Stomach smooth muscle (tissue), 2 donors: ENCODE measurements around the gene TMEM51.

Source experiments
- H3K27ac ChIP-seq: one replicate; pipeline ENCODE4 v1.7.0; 2013; ENCODE audit warnings: mild to moderate bottlenecking, low read length, inconsistent platforms
- H3K27me3 ChIP-seq, 2 donors: one replicate each; pipeline ENCODE4 v1.7.0; 2013; ENCODE audit warnings: low read length in 2 of 2; ENCODE audit not compliant: insufficient read depth in 2 of 2, control insufficient read depth in 1 of 2
- H3K36me3 ChIP-seq, 2 donors: one replicate each; pipeline ENCODE4 v1.7.0; 2013; ENCODE audit warnings: low read length in 2 of 2; ENCODE audit not compliant: control insufficient read depth in 2 of 2, insufficient read depth in 2 of 2
- H3K4me1 ChIP-seq: one replicate; pipeline ENCODE4 v1.7.0; 2013; ENCODE audit warnings: low read length; ENCODE audit not compliant: control insufficient read depth, insufficient read depth
- H3K4me3 ChIP-seq, 2 donors: one replicate each; pipeline ENCODE4 v1.7.0; 2013; ENCODE audit warnings: low read length in 2 of 2
- H3K9ac ChIP-seq, 2 donors: one replicate each; pipeline ENCODE4 v1.7.0; 2013; ENCODE audit warnings: low read length in 2 of 2, mild to moderate bottlenecking in 1 of 2
- H3K9me3 ChIP-seq, 2 donors: one replicate each; pipeline ENCODE4 v1.7.0; 2013; ENCODE audit warnings: low read length in 2 of 2; ENCODE audit not compliant: control insufficient read depth in 2 of 2
- donor health status: healthy.
- donor health status: Pancreatic carcinoma.

TMEM51 gene

DNA sequence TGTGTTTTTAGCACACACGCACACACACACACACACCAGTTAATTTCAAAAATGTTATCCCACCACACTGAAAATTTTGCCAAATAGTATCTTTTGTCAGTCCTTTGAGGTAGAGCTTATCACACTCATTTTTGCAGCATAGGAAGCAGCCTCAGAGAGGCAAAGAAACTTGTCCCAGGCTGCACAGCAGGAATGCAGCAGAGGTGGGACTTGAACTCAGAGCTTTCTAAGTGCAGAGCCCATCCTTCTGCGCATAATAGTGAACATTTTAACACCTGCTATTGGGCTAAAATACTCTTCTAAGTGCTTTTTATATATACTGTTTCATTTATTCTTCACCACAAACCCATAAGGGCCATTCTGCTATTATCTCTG lies 108.4 kb downstream of the TMEM51 start:
- Histone ChIP-seq H3K9ac (no peak overlapping the region), H3K4me3 (no peak overlapping the region), H3K4me1 (peaks cover 32% of the 10 kb centered on the region), H3K27ac (peak overlapping the region; percentile 37), H3K27me3 (no peaks in the 10 kb centered on the region), H3K9me3 (no peaks in the 10 kb centered on the region), H3K36me3 (no peaks in the 10 kb centered on the region)

DNA sequence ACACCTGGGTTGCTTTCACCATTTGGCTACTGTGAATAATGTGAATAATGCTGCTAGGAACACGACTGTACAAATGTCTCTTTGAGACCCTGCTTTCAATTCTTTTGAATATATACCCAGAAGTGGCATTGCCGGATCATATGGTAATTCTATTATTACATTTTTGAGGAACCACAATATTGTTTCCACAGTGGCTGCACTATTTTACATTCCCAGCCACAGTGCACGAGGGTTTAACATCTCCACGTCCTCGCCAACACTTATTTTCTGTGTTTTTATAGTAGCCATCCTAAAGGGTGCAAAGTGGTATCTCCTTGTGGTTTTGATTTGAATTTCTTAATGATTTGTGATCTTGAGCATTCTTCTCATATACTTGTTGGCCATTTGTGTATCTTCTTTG lies 109.2 kb downstream of the TMEM51 start:
- Histone ChIP-seq H3K9me3 (no peaks in the 10 kb centered on the region), H3K27ac (no peak overlapping the region), H3K4me3 (no peak overlapping the region), H3K27me3 (no peaks in the 10 kb centered on the region), H3K36me3 (no peaks in the 10 kb centered on the region), H3K9ac (no peak overlapping the region), H3K4me1 (peaks cover 32% of the 10 kb centered on the region)

DNA sequence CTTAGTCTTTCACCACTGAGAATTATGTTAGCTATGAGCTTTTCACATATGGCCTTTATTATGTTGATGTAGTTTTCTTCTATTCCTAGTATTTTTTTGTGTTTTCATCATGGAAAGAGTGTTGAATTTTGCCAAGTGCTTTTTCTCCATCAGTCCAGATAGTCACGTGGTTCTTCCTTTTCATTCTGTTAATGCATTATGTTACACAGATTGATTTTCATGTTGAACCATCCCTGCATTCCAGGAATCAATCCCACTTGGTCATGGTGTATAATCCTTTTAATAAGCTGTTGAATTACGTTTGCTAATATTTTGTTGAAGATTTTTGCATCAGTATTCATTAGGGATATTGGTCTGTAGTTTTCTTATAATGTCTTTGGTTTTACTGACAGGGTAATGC lies 111.2 kb downstream of the TMEM51 start:
- Histone ChIP-seq H3K4me1 (peaks cover 15% of the 10 kb centered on the region), H3K4me3 (no peak overlapping the region), H3K9me3 (no peaks in the 10 kb centered on the region), H3K36me3 (no peaks in the 10 kb centered on the region), H3K27me3 (no peaks in the 10 kb centered on the region), H3K9ac (no peak overlapping the region), H3K27ac (no peak overlapping the region)
